ENCODE measurements around the gene SNRNP200.

SNRNP200 gene

GRCh38 chr2:96254571-96254970 is 50.8 kb downstream of the SNRNP200 start:
- no peak overlapping the region for H3K4me3 ChIP-seq (replicated peaks in 1 of 2; ENCODE audit: low read depth in 2 of 2, low read length in 2 of 2)
- DNase-seq (ENCODE audit: low read depth in 2 of 2) = no peak
- no peak for TF ChIP-seq CTCF (IDR thresholded peaks at IDR 0.05; ENCODE audit: low read depth, low read length)

GRCh38 chr2:96253006-96253405 is 52.3 kb downstream of the SNRNP200 start:
- no peak for TF ChIP-seq CTCF (IDR thresholded peaks at IDR 0.05; ENCODE audit: low read depth, low read length)
- no peak for DNase-seq (ENCODE audit: low read depth in 2 of 2)
- no peak overlapping the region for H3K4me3 ChIP-seq (replicated peaks in 1 of 2; ENCODE audit: low read depth in 2 of 2, low read length in 2 of 2)

- no peak for DNase-seq (ENCODE audit: low read depth in 2 of 2)
- TF ChIP-seq CTCF (IDR thresholded peaks at IDR 0.05; ENCODE audit: low read depth, low read length) = no peak
- H3K4me3 ChIP-seq (replicated peaks in 1 of 2; ENCODE audit: low read depth in 2 of 2, low read length in 2 of 2) = no peak overlapping the region
Measured at GRCh38 chr2:96252526-96252925, 52.8 kb downstream of the SNRNP200 start.

- DNase-seq (ENCODE audit: low read depth in 2 of 2) = peak; percentile 94 to 96
- TF ChIP-seq CTCF (IDR thresholded peaks at IDR 0.05; ENCODE audit: low read depth, low read length) = no peak
- H3K4me3 ChIP-seq (replicated peaks in 1 of 2; ENCODE audit: low read depth in 2 of 2, low read length in 2 of 2) = no peak overlapping the region
Measured at GRCh38 chr2:96251721-96252292, 53.5 kb downstream of the SNRNP200 start.

GRCh38 chr2:96250188-96250587 is 55.2 kb downstream of the SNRNP200 start:
- no peak for DNase-seq (ENCODE audit: low read depth in 2 of 2)
- H3K4me3 ChIP-seq (replicated peaks in 1 of 2; ENCODE audit: low read depth in 2 of 2, low read length in 2 of 2) = no peak overlapping the region
- TF ChIP-seq CTCF (IDR thresholded peaks at IDR 0.05; ENCODE audit: low read depth, low read length) = no peak

- no peak overlapping the region for H3K4me3 ChIP-seq (replicated peaks in 1 of 2; ENCODE audit: low read depth in 2 of 2, low read length in 2 of 2)
- peak; percentile 46 to 66 for DNase-seq (ENCODE audit: low read depth in 2 of 2)
- no peak for TF ChIP-seq CTCF (IDR thresholded peaks at IDR 0.05; ENCODE audit: low read depth, low read length)
Measured at GRCh38 chr2:96249654-96250053, 55.7 kb downstream of the SNRNP200 start.

GRCh38 chr2:96248624-96249023 is 56.7 kb downstream of the SNRNP200 start:
- TF ChIP-seq CTCF (IDR thresholded peaks at IDR 0.05; ENCODE audit: low read depth, low read length) = no peak
- DNase-seq (ENCODE audit: low read depth in 2 of 2) = no peak
- no peak overlapping the region for H3K4me3 ChIP-seq (replicated peaks in 1 of 2; ENCODE audit: low read depth in 2 of 2, low read length in 2 of 2)
